Type B pancreatic cell (in vitro differentiated cells): ENCODE data around the gene IL1B. TPM values are rescaled to one million over a fixed set of nuclear protein-coding genes. Genes with fewer than 3 reads are reported as not detected.

Experiments used
- DNase-seq: peaks from one replicate; pipeline ENCODE4 v3.0.0; 2021; ENCODE audit warnings: mixed read lengths; ENCODE audit not compliant: unreplicated experiment; ENCODE audit errors: extremely low spot score
- H3K27ac Mint-ChIP-seq: 2 replicates; pipeline ENCODE4 v1.8.0; 2021; ENCODE audit warnings: mild to moderate bottlenecking, mixed read lengths
- H3K27me3 Mint-ChIP-seq: 2 replicates; pipeline ENCODE4 v1.8.0; 2021; ENCODE audit warnings: mixed read lengths
- H3K36me3 Mint-ChIP-seq: 2 replicates; pipeline ENCODE4 v1.8.0; 2021; ENCODE audit warnings: mixed read lengths
- H3K4me1 Mint-ChIP-seq: one replicate; pipeline ENCODE4 v1.8.0; 2021; ENCODE audit warnings: mixed read lengths; ENCODE audit not compliant: unreplicated experiment
- H3K4me3 Mint-ChIP-seq: 2 replicates; pipeline ENCODE4 v1.8.0; 2021; ENCODE audit warnings: mild to moderate bottlenecking, mixed read lengths
- H3K9me3 Mint-ChIP-seq: 2 replicates; pipeline ENCODE4 v1.8.0; 2021; ENCODE audit warnings: mixed read lengths
- CTCF ChIP-seq: fragments of 200-600 bp; sonication (generic); conservative IDR thresholded peaks from 2 replicates; pipeline ENCODE4 v1.5.0; 2021; ENCODE audit warnings: antibody characterized with exemption, mild to moderate bottlenecking
- total RNA-seq: library from RNA; stranded (reverse); gene quantifications from 2 replicates; pipeline ENCODE4 v1.2.1, GENCODE V29; 2021; ENCODE audit warnings: low replicate concordance

The IL1B gene
- total RNA-seq, 1 donor from 2014 or later: 0.46 TPM

- H3K27me3 Mint-ChIP-seq: peaks cover 7% of the 10 kb centered on the region
Observed at GRCh38 chr2:112830682-112831512, 5.7 kb downstream of the IL1B start.

GRCh38 chr2:112829961-112830681 lies 6.5 kb downstream of the IL1B start:
- Mint-ChIP-seq H3K27ac (no peak overlapping the region), H3K36me3 (no peaks in the 10 kb centered on the region), H3K27me3 (peaks cover 7% of the 10 kb centered on the region), H3K4me3 (no peak overlapping the region), H3K9me3 (peaks cover 4% of the 10 kb centered on the region), H3K4me1 (peaks cover 18% of the 10 kb centered on the region)
- no peak for DNase-seq
- no peak for TF ChIP-seq CTCF

More at GRCh38 chr2:112830682-112831512, 5.7 kb downstream of the IL1B start:
- Mint-ChIP-seq H3K27ac (no peak overlapping the region), H3K36me3 (no peaks in the 10 kb centered on the region), H3K4me3 (no peak overlapping the region), H3K4me1 (peaks cover 24% of the 10 kb centered on the region), H3K9me3 (peaks cover 4% of the 10 kb centered on the region)
- DNase-seq: no peak
- TF ChIP-seq CTCF: no peak

GRCh38 chr2:112829101-112829960 lies 7.2 kb downstream of the IL1B start:
- Mint-ChIP-seq H3K9me3 (peaks cover 4% of the 10 kb centered on the region), H3K4me3 (no peak overlapping the region), H3K4me1 (peaks cover 14% of the 10 kb centered on the region), H3K27me3 (peaks cover 7% of the 10 kb centered on the region), H3K27ac (no peak overlapping the region), H3K36me3 (no peaks in the 10 kb centered on the region)
- no peak for TF ChIP-seq CTCF
- DNase-seq: no peak

- TF ChIP-seq CTCF: no peak
- peaks cover 14% of the 10 kb centered on the region for H3K4me1 Mint-ChIP-seq
- no peak for DNase-seq
- peaks cover 1% of the 10 kb centered on the region for H3K36me3 Mint-ChIP-seq
- H3K4me3 Mint-ChIP-seq: no peak overlapping the region
- H3K27me3 Mint-ChIP-seq: peaks cover 11% of the 10 kb centered on the region
- no peak overlapping the region for H3K27ac Mint-ChIP-seq
- H3K9me3 Mint-ChIP-seq: peaks cover 4% of the 10 kb centered on the region
Observed at GRCh38 chr2:112828251-112828691, 8.3 kb downstream of the IL1B start.

GRCh38 chr2:112827604-112828185 lies 8.9 kb downstream of the IL1B start:
- H3K4me3 Mint-ChIP-seq: no peak overlapping the region
- no peak for TF ChIP-seq CTCF
- peaks cover 14% of the 10 kb centered on the region for H3K4me1 Mint-ChIP-seq
- H3K27me3 Mint-ChIP-seq: peaks cover 13% of the 10 kb centered on the region
- no peak for DNase-seq
- no peak overlapping the region for H3K27ac Mint-ChIP-seq
- peaks cover 4% of the 10 kb centered on the region for H3K36me3 Mint-ChIP-seq
- H3K9me3 Mint-ChIP-seq: peaks cover 4% of the 10 kb centered on the region
